ENCODE data around the gene TMEM240.
"Not testable (repeated sequence)": the region's sequence is repeated elsewhere in the genome, so short reads cannot be mapped to it uniquely, and the experiment has no call there.

DNA sequence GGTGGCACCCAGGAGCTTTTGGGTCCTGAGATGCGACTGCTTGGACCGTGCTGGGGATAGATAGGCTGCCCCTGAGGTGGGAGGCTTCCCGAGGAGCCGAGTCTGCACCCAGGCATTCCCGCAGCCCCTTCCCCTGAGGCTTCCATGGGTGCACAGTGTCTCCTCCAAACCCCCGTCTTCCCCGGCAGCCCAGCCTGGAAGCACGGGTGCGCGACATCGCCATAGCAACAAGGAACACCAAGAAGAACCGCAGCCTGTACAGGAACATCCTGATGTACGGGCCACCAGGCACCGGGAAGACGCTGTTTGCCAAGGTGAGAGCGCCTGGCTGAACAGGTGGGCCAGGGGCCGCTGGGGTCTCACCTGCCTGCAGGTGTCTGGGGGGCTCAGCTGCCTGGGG, 16.8 kb downstream of the TMEM240 start:
- TF ChIP-seq, protein P1, sequence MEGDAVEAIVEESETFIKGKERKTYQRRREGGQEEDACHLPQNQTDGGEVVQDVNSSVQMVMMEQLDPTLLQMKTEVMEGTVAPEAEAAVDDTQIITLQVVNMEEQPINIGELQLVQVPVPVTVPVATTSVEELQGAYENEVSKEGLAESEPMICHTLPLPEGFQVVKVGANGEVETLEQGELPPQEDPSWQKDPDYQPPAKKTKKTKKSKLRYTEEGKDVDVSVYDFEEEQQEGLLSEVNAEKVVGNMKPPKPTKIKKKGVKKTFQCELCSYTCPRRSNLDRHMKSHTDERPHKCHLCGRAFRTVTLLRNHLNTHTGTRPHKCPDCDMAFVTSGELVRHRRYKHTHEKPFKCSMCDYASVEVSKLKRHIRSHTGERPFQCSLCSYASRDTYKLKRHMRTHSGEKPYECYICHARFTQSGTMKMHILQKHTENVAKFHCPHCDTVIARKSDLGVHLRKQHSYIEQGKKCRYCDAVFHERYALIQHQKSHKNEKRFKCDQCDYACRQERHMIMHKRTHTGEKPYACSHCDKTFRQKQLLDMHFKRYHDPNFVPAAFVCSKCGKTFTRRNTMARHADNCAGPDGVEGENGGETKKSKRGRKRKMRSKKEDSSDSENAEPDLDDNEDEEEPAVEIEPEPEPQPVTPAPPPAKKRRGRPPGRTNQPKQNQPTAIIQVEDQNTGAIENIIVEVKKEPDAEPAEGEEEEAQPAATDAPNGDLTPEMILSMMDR (IDR thresholded peaks at IDR 0.05; ENCODE audit: low read depth, low read length, missing input control) = not testable (repeated sequence)
- TF ChIP-seq, protein P2, sequence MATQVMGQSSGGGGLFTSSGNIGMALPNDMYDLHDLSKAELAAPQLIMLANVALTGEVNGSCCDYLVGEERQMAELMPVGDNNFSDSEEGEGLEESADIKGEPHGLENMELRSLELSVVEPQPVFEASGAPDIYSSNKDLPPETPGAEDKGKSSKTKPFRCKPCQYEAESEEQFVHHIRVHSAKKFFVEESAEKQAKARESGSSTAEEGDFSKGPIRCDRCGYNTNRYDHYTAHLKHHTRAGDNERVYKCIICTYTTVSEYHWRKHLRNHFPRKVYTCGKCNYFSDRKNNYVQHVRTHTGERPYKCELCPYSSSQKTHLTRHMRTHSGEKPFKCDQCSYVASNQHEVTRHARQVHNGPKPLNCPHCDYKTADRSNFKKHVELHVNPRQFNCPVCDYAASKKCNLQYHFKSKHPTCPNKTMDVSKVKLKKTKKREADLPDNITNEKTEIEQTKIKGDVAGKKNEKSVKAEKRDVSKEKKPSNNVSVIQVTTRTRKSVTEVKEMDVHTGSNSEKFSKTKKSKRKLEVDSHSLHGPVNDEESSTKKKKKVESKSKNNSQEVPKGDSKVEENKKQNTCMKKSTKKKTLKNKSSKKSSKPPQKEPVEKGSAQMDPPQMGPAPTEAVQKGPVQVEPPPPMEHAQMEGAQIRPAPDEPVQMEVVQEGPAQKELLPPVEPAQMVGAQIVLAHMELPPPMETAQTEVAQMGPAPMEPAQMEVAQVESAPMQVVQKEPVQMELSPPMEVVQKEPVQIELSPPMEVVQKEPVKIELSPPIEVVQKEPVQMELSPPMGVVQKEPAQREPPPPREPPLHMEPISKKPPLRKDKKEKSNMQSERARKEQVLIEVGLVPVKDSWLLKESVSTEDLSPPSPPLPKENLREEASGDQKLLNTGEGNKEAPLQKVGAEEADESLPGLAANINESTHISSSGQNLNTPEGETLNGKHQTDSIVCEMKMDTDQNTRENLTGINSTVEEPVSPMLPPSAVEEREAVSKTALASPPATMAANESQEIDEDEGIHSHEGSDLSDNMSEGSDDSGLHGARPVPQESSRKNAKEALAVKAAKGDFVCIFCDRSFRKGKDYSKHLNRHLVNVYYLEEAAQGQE (IDR thresholded peaks at IDR 0.05) = not testable (repeated sequence)
- TF ChIP-seq SP1, RXRA, HNF4G (IDR thresholded peaks at IDR 0.05): not testable (repeated sequence)
- TF ChIP-seq, protein P3, sequence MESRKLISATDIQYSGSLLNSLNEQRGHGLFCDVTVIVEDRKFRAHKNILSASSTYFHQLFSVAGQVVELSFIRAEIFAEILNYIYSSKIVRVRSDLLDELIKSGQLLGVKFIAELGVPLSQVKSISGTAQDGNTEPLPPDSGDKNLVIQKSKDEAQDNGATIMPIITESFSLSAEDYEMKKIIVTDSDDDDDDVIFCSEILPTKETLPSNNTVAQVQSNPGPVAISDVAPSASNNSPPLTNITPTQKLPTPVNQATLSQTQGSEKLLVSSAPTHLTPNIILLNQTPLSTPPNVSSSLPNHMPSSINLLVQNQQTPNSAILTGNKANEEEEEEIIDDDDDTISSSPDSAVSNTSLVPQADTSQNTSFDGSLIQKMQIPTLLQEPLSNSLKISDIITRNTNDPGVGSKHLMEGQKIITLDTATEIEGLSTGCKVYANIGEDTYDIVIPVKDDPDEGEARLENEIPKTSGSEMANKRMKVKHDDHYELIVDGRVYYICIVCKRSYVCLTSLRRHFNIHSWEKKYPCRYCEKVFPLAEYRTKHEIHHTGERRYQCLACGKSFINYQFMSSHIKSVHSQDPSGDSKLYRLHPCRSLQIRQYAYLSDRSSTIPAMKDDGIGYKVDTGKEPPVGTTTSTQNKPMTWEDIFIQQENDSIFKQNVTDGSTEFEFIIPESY (IDR thresholded peaks at IDR 0.05) = not testable (repeated sequence)

All from liver (tissue), 3 donors.